Motor neuron (in vitro differentiated cells): ENCODE data around the gene STIM2. TPM values are rescaled to one million over a fixed set of nuclear protein-coding genes. Genes with fewer than 3 reads are reported as not detected.

ENCODE experiments used
- ATAC-seq, 8 experiments: fragments of 200-7000 bp; cut with Tn5 transposase; replicated peaks in 6 of 8; 2 replicates each; pipeline ENCODE4 v1.8.0; 2021; ENCODE audit warnings: mild to moderate bottlenecking in 8 of 8, moderate library complexity in 8 of 8
- H3K27ac ChIP-seq, 2 donors: fragments of 250-450 bp; sonication (Bioruptor Pico); 2 replicates each; pipeline ENCODE4 v1.9.0; 2021; ENCODE audit warnings: antibody characterized with exemption in 2 of 2, mild to moderate bottlenecking in 2 of 2, moderate library complexity in 1 of 2
- H3K4me1 ChIP-seq, 2 donors: fragments of 250-450 bp; sonication (Bioruptor Pico); replicated peaks in 1 of 2; 2 replicates each; pipeline ENCODE4 v1.6.1; 2021; ENCODE audit warnings: antibody characterized with exemption in 2 of 2, mild to moderate bottlenecking in 2 of 2, moderate library complexity in 1 of 2
- H3K4me3 ChIP-seq, 5 donors: fragments of 250-450 bp; sonication (Bioruptor Pico); 2 replicates each; pipeline ENCODE4 v1.9.0; 2021; ENCODE audit warnings: antibody characterized with exemption in 5 of 5, mild to moderate bottlenecking in 5 of 5, moderate library complexity in 4 of 5
- WGBS, 10 experiments: fragments of 450-650 bp; shearing (Covaris generic); methylation state at CpG; one replicate each; pipeline ENCODE4 v1.0.0; 2022; 5-methylcytosine and 5-hydroxymethylcytosine counted together
- in situ Hi-C, 9 experiments: fragments of 400-800 bp; cut with MboI; loops; one replicate each; pipeline ENCODE4 v1.15.0; 2021; ENCODE audit warnings: low sequenced_read_pairs in 9 of 9, low pct_unique_long_range_greater_than_20kb in 2 of 9; ENCODE audit not compliant: unreplicated experiment in 9 of 9
- total RNA-seq, 8 experiments: library from RNA; unstranded; fragments of 300-600 nt; gene quantifications; 2 replicates each; pipeline versions ENCODE4 v1.2.3 to v1.2.4, GENCODE V29; 2022

STIM2 gene
- total RNA-seq, 8 experiments from 2014 or later, result 17.6 to 36.8 (median 28.2) TPM

- Histone ChIP-seq H3K27ac (peak overlapping the region; percentile 78 to 83), H3K4me3 (peak overlapping the region; percentile 60 to 79 (median 68)), H3K4me1 (peaks cover 19 to 36% of the 10 kb centered on the region in 2 donors)
- 0 to 3% (median 0%) methylated on average over 1 to 11 of the region's 36 CpGs for WGBS, 10 experiments
- peak; percentile 6 to 20 (median 14) for ATAC-seq
- in situ Hi-C loops, result loop anchor here in 2 of 9 experiments (25.0 kb wide), 1 partner anchor 151 kb away; no protein-coding TSS in a partner anchor
Observed at GRCh38 chr4:26861434-26862186, 969 bp downstream of the STIM2 start.

DNA sequence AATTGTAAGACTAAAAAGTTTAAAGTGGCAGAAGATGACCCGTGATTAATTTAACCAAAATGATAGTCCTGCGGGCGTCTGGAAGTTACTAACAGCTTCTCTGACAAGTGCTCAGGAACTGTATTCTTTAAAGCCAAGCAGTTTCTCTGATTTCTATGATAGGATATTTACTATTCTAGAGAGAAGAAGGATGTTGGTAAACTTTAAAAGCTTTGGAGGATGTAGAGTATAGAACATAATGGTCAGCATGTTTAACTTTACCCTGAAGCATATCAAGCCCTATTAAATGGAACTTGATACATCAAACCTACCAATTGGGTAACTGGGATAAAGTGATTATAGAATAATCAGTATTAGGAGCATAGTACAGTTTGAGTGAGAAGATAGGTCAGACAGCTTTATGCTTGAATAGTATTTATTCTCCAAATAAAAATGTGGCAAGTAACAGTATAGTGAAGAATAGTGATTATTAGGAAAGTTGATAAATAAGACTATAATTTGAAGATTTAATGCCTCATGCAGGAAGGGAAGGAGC, 1.8 kb downstream of the STIM2 start:
- ATAC-seq, result no peak
- in situ Hi-C loops, result loop anchor here in 2 of 9 experiments (25.0 kb wide), 1 partner anchor 150 kb away; no protein-coding TSS in a partner anchor
- Histone ChIP-seq H3K4me3 (peak overlapping the region; percentile 60 to 79 (median 68)), H3K27ac (no peak overlapping the region), H3K4me1 (peaks cover 19 to 36% of the 10 kb centered on the region in 2 donors)
- WGBS, 10 experiments, result 0 to 21% (median 10%) methylated on average over 2 to 3 of the region's 3 CpGs; no CpG with 5 or more reads in 1 of the 10 experiments

GRCh38 chr4:26863512-26863911, 2.9 kb downstream of the STIM2 start:
- in situ Hi-C loops, result loop anchor here in 2 of 9 experiments (25.0 kb wide), 1 partner anchor 149 kb away; no protein-coding TSS in a partner anchor
- no peak for ATAC-seq
- 34 to 83% (median 60%) methylated on average over 2 to 5 of the region's 5 CpGs; no CpG with 5 or more reads in 2 of the 10 experiments for WGBS, 10 experiments
- Histone ChIP-seq H3K27ac (no peak overlapping the region), H3K4me3 (peak overlapping the region in 3 of 5 donors; percentile 5 to 12 (median 12)), H3K4me1 (peaks cover 19 to 39% of the 10 kb centered on the region in 2 donors)

DNA sequence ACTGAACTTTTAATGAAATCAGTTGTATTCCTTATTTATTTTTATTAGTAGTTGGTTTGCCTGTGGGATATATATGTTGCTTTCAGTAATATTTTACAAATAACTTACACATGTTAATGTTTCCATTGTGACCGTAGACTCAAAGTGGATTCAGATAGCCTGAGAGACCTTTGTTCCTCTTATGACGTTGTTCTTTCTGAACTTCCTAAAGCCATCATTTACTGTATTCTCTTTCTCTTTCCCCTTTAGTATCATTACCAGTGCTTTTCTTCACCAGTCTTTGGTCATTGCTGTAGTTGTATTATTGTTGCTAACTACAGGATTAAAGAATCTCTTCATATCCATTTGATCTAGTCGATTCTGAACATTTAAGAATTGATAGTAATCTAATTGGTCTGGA, 4.3 kb downstream of the STIM2 start:
- in situ Hi-C loops, result loop anchor here in 2 of 9 experiments (25.0 kb wide), 1 partner anchor 147 kb away; no protein-coding TSS in a partner anchor
- peaks cover 10 to 29% of the 10 kb centered on the region in 2 donors for H3K4me1 ChIP-seq
- no peak for ATAC-seq
- no peak overlapping the region for H3K27ac ChIP-seq
- WGBS, 10 experiments, result 70 to 100% (median 93%) methylated on average over 1 to 3 of the region's 3 CpGs; no CpG with 5 or more reads in 3 of the 10 experiments
- peak overlapping the region in 1 of 5 donors; percentile 3 for H3K4me3 ChIP-seq

DNA sequence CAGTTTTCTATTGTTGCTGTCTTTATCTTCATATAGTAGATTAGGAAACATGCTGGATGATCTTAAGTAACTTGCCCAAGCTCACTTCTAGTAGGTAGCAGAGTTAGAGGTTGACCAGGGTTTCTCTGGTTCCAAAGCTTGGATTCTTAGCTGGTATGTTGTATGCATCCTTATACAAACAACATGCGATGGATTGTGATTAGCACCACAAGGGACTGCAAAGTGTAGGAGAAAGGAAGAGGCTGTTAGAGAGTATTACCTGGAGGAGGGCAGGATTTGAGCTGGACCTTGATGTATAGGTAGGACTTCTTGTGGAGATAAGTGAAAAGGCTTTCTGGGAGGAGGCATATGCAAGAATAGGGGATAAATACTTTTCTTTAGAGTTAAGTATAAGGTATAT, 5.6 kb downstream of the STIM2 start:
- H3K4me1 ChIP-seq, result peaks cover 10 to 29% of the 10 kb centered on the region in 2 donors
- H3K27ac ChIP-seq, result no peak overlapping the region
- 86 to 100% (median 100%) methylated on average over 1 of the region's 1 CpG; no CpG with 5 or more reads in 4 of the 10 experiments for WGBS, 10 experiments
- ATAC-seq, result no peak
- in situ Hi-C loops, result loop anchor here in 2 of 9 experiments (25.0 kb wide), 1 partner anchor 146 kb away; no protein-coding TSS in a partner anchor
- H3K4me3 ChIP-seq, result no peak overlapping the region

- in situ Hi-C loops, result loop anchor here in 2 of 9 experiments (25.0 kb wide), 1 partner anchor 146 kb away; no protein-coding TSS in a partner anchor
- H3K4me3 ChIP-seq, result no peak overlapping the region
- H3K27ac ChIP-seq, result no peak overlapping the region
- peaks cover 10 to 29% of the 10 kb centered on the region in 2 donors for H3K4me1 ChIP-seq
- ATAC-seq, result no peak
- WGBS, 10 experiments, result 40 to 100% (median 76%) methylated on average over 1 to 2 of the region's 2 CpGs
Observed at GRCh38 chr4:26866781-26867180, 6.1 kb downstream of the STIM2 start.

- in situ Hi-C loops, result loop anchor here in 2 of 9 experiments (25.0 kb wide), 1 partner anchor 144 kb away; no protein-coding TSS in a partner anchor
- H3K4me1 ChIP-seq, result peaks cover 10 to 25% of the 10 kb centered on the region in 2 donors
Observed at GRCh38 chr4:26867914-26868684, 7.5 kb downstream of the STIM2 start.

GRCh38 chr4:26870576-26871262, 10.1 kb downstream of the STIM2 start:
- peaks cover 0 to 3% of the 10 kb centered on the region in 2 donors for H3K4me1 ChIP-seq
- ATAC-seq, result peak in 3 of 8 experiments; percentile 89 to 92 (median 90)
- 25 to 100% (median 73%) methylated on average over 2 of the region's 2 CpGs; no CpG with 5 or more reads in 2 of the 10 experiments for WGBS, 10 experiments
- H3K4me3 ChIP-seq, result no peak overlapping the region
- in situ Hi-C loops, result loop anchor here in 2 of 9 experiments (25.0 kb wide), 1 partner anchor 142 kb away; no protein-coding TSS in a partner anchor
- H3K27ac ChIP-seq, result no peak overlapping the region

More at GRCh38 chr4:26867914-26868684, 7.5 kb downstream of the STIM2 start:
- no peak for ATAC-seq
- no peak overlapping the region for H3K4me3 ChIP-seq
- no peak overlapping the region for H3K27ac ChIP-seq
- WGBS, 10 experiments, result 83 to 100% (median 92%) methylated on average over 1 to 3 of the region's 3 CpGs

DNA sequence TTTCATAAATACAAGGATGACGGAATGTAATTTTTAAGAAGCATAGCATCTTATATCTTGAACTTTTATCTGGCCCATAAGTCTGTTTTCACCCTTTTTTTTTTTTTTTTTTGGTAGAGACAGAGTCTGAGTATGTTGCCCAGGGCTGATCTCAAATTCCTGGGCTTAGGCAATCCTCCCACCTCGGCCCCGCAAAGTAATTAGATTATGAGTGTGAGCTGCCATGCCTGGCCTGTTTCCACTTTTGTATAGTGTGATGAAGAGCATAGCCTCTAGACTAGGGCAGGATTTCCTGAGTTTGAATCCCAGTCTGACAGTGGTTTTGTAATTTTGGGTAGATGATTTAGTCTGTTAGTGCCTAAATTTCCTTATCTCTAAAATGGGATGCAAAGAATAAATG, 11.0 kb downstream of the STIM2 start:
- Histone ChIP-seq H3K27ac (no peak overlapping the region), H3K4me1 (peaks cover 0 to 3% of the 10 kb centered on the region in 2 donors), H3K4me3 (no peak overlapping the region)
- peak in 2 of 8 experiments; percentile 30 to 54 for ATAC-seq
- in situ Hi-C loops, result loop anchor here in 2 of 9 experiments (25.0 kb wide), 1 partner anchor 141 kb away; no protein-coding TSS in a partner anchor
- WGBS, 10 experiments, result 38 to 100% (median 83%) methylated on average over 1 to 3 of the region's 3 CpGs; no CpG with 5 or more reads in 1 of the 10 experiments

- ATAC-seq, result no peak
- Histone ChIP-seq H3K4me3 (no peak overlapping the region), H3K27ac (no peak overlapping the region), H3K4me1 (peaks cover 0 to under 1% of the 10 kb centered on the region in 2 donors)
- 75 to 100% (median 95%) methylated on average over 1 to 7 of the region's 10 CpGs; no CpG with 5 or more reads in 5 of the 10 experiments for WGBS, 10 experiments
- in situ Hi-C loops, result loop anchor here in 2 of 9 experiments (25.0 kb wide), 1 partner anchor 139 kb away; no protein-coding TSS in a partner anchor
Observed at GRCh38 chr4:26873391-26874026, 12.9 kb downstream of the STIM2 start.

DNA sequence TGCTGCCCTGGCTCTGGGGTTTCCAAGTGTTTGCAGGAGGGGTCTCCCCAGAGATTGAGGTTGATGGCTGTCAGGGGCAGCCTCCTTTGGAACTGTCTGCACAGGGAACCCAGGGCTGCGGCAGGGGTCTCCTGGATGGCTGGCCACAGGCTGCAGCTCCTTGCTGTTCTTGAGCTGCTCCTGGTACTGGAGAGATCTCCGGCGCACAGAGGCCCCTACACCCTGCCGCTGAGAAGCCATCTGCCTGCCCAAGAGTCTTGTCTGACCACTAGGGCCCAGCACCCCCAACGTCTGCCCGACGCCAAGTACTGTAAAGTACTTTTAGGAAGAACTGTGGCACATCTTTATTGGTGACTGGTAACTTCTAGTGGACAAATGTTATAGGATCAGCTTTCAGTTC, 13.5 kb downstream of the STIM2 start:
- in situ Hi-C loops, result loop anchor here in 2 of 9 experiments (25.0 kb wide), 1 partner anchor 138 kb away; no protein-coding TSS in a partner anchor
- Histone ChIP-seq H3K4me1 (no peaks in the 10 kb centered on the region), H3K27ac (no peak overlapping the region), H3K4me3 (no peak overlapping the region)
- ATAC-seq, result no peak
- 40 to 100% (median 94%) methylated on average over 1 to 5 of the region's 7 CpGs; no CpG with 5 or more reads in 5 of the 10 experiments for WGBS, 10 experiments
